ENCODE measurements around the gene SENP1.

Gene SENP1

GRCh38 chr12:48041591-48042423, 64.1 kb downstream of the SENP1 start:
- Histone ChIP-seq H3K9me3 (ENCODE audit: control extremely low read depth in 1 of 5, control insufficient read depth in 4 of 5, insufficient read depth in 2 of 5, low read depth in 1 of 5, low read length in 4 of 5) (no peaks in the 10 kb centered on the region), H3K4me3 (ENCODE audit: control insufficient read depth in 1 of 7, extremely low read depth in 1 of 7, insufficient read depth in 4 of 7, low read depth in 2 of 7, low read length in 6 of 7) (no peak overlapping the region), H3K36me3 (ENCODE audit: control insufficient read depth in 4 of 4, insufficient read depth in 4 of 4, low read length in 3 of 4) (peaks cover 11 to 37% (median 23%) of the 10 kb centered on the region in 4 experiments), H3K27ac (ENCODE audit: insufficient read depth in 1 of 2, low read depth in 1 of 2, low read length in 2 of 2, poor library complexity in 1 of 2, severe bottlenecking in 2 of 2) (no peak overlapping the region), H3K27me3 (replicated peaks in 2 of 5; ENCODE audit: control insufficient read depth in 4 of 5, insufficient read depth in 5 of 5, low read length in 4 of 5) (no peaks in the 10 kb centered on the region), H3K4me1 (ENCODE audit: control extremely low read depth in 1 of 4, control insufficient read depth in 4 of 4, insufficient read depth in 4 of 4, low read length in 3 of 4) (peaks cover 0 to 10% (median 5%) of the 10 kb centered on the region in 4 experiments)
- CTCF ChIA-PET, result no interaction called here
- 94% methylated on average over 3 of the region's 5 CpGs for whole genome bisulfite sequencing (ENCODE audit: insufficient coverage)
- POLR2A ChIA-PET, result no interaction called here
- DNase-seq, result no peak

- DNase-seq, result no peak
- Histone ChIP-seq H3K27ac (ENCODE audit: insufficient read depth in 1 of 2, low read depth in 1 of 2, low read length in 2 of 2, poor library complexity in 1 of 2, severe bottlenecking in 2 of 2) (no peak overlapping the region), H3K27me3 (replicated peaks in 2 of 5; ENCODE audit: control insufficient read depth in 4 of 5, insufficient read depth in 5 of 5, low read length in 4 of 5) (no peaks in the 10 kb centered on the region), H3K4me3 (ENCODE audit: control insufficient read depth in 1 of 7, extremely low read depth in 1 of 7, insufficient read depth in 4 of 7, low read depth in 2 of 7, low read length in 6 of 7) (no peak overlapping the region), H3K9me3 (ENCODE audit: control extremely low read depth in 1 of 5, control insufficient read depth in 4 of 5, insufficient read depth in 2 of 5, low read depth in 1 of 5, low read length in 4 of 5) (no peaks in the 10 kb centered on the region), H3K36me3 (ENCODE audit: control insufficient read depth in 4 of 4, insufficient read depth in 4 of 4, low read length in 3 of 4) (peaks cover 7 to 23% (median 16%) of the 10 kb centered on the region in 4 experiments), H3K4me1 (ENCODE audit: control extremely low read depth in 1 of 4, control insufficient read depth in 4 of 4, insufficient read depth in 4 of 4, low read length in 3 of 4) (peaks cover 0 to 10% (median 5%) of the 10 kb centered on the region in 4 experiments)
- ChIA-PET CTCF (no interaction called here), POLR2A (no interaction called here)
- 100% methylated on average over 2 of the region's 3 CpGs for WGBS (ENCODE audit: insufficient coverage)
Observed at GRCh38 chr12:48040354-48040753, 65.5 kb downstream of the SENP1 start.

- Histone ChIP-seq H3K9me3 (ENCODE audit: control extremely low read depth in 1 of 5, control insufficient read depth in 4 of 5, insufficient read depth in 2 of 5, low read depth in 1 of 5, low read length in 4 of 5) (no peaks in the 10 kb centered on the region), H3K27ac (ENCODE audit: insufficient read depth in 1 of 2, low read depth in 1 of 2, low read length in 2 of 2, poor library complexity in 1 of 2, severe bottlenecking in 2 of 2) (no peak overlapping the region), H3K4me3 (ENCODE audit: control insufficient read depth in 1 of 7, extremely low read depth in 1 of 7, insufficient read depth in 4 of 7, low read depth in 2 of 7, low read length in 6 of 7) (no peak overlapping the region), H3K4me1 (ENCODE audit: control extremely low read depth in 1 of 4, control insufficient read depth in 4 of 4, insufficient read depth in 4 of 4, low read length in 3 of 4) (peaks cover 0 to 10% (median 5%) of the 10 kb centered on the region in 4 experiments), H3K36me3 (ENCODE audit: control insufficient read depth in 4 of 4, insufficient read depth in 4 of 4, low read length in 3 of 4) (peaks cover 3 to 12% (median 8%) of the 10 kb centered on the region in 4 experiments), H3K27me3 (replicated peaks in 2 of 5; ENCODE audit: control insufficient read depth in 4 of 5, insufficient read depth in 5 of 5, low read length in 4 of 5) (no peaks in the 10 kb centered on the region)
- no peak for DNase-seq
- POLR2A ChIA-PET, result no interaction called here
- CTCF ChIA-PET, result no interaction called here
- 100% methylated on average over 1 of the region's 1 CpG for WGBS (ENCODE audit: insufficient coverage)
Observed at GRCh38 chr12:48039151-48039550, 66.7 kb downstream of the SENP1 start.

GRCh38 chr12:48038085-48038484, 67.8 kb downstream of the SENP1 start:
- peak in 2 of 3 donors; percentile 50 to 51 for DNase-seq
- Histone ChIP-seq H3K9me3 (ENCODE audit: control extremely low read depth in 1 of 5, control insufficient read depth in 4 of 5, insufficient read depth in 2 of 5, low read depth in 1 of 5, low read length in 4 of 5) (no peaks in the 10 kb centered on the region), H3K4me1 (ENCODE audit: control extremely low read depth in 1 of 4, control insufficient read depth in 4 of 4, insufficient read depth in 4 of 4, low read length in 3 of 4) (peaks cover 0 to 10% (median 5%) of the 10 kb centered on the region in 4 experiments), H3K27ac (ENCODE audit: insufficient read depth in 1 of 2, low read depth in 1 of 2, low read length in 2 of 2, poor library complexity in 1 of 2, severe bottlenecking in 2 of 2) (no peak overlapping the region), H3K4me3 (ENCODE audit: control insufficient read depth in 1 of 7, extremely low read depth in 1 of 7, insufficient read depth in 4 of 7, low read depth in 2 of 7, low read length in 6 of 7) (peak overlapping the region in 1 of 7 experiments; percentile 1), H3K27me3 (replicated peaks in 2 of 5; ENCODE audit: control insufficient read depth in 4 of 5, insufficient read depth in 5 of 5, low read length in 4 of 5) (no peaks in the 10 kb centered on the region), H3K36me3 (ENCODE audit: control insufficient read depth in 4 of 4, insufficient read depth in 4 of 4, low read length in 3 of 4) (peaks cover 0 to 6% (median 4%) of the 10 kb centered on the region in 4 experiments)
- ChIA-PET CTCF (no interaction called here), POLR2A (no interaction called here)
- 41% methylated on average over 3 of the region's 5 CpGs for WGBS (ENCODE audit: insufficient coverage)

GRCh38 chr12:48037267-48037915, 68.5 kb downstream of the SENP1 start:
- no peak overlapping the region for H3K4me3 ChIP-seq (ENCODE audit: control insufficient read depth in 1 of 7, extremely low read depth in 1 of 7, insufficient read depth in 4 of 7, low read depth in 2 of 7, low read length in 6 of 7)
- no peaks in the 10 kb centered on the region for H3K27me3 ChIP-seq (replicated peaks in 2 of 5; ENCODE audit: control insufficient read depth in 4 of 5, insufficient read depth in 5 of 5, low read length in 4 of 5)
- peaks cover 0 to 6% (median 0%) of the 10 kb centered on the region in 4 experiments for H3K36me3 ChIP-seq (ENCODE audit: control insufficient read depth in 4 of 4, insufficient read depth in 4 of 4, low read length in 3 of 4)
- POLR2A ChIA-PET, result interaction anchor here (1.0 kb wide), 1 partner anchor 29 kb away, joined by 3 read pairs; no protein-coding TSS in a partner anchor
- WGBS (ENCODE audit: insufficient coverage), result 86% methylated on average over 5 of the region's 9 CpGs
- no peak for DNase-seq
- CTCF ChIA-PET, result no interaction called here
- no peaks in the 10 kb centered on the region for H3K9me3 ChIP-seq (ENCODE audit: control extremely low read depth in 1 of 5, control insufficient read depth in 4 of 5, insufficient read depth in 2 of 5, low read depth in 1 of 5, low read length in 4 of 5)
- peaks cover 0 to 10% (median 5%) of the 10 kb centered on the region in 4 experiments for H3K4me1 ChIP-seq (ENCODE audit: control extremely low read depth in 1 of 4, control insufficient read depth in 4 of 4, insufficient read depth in 4 of 4, low read length in 3 of 4)
- H3K27ac ChIP-seq (ENCODE audit: insufficient read depth in 1 of 2, low read depth in 1 of 2, low read length in 2 of 2, poor library complexity in 1 of 2, severe bottlenecking in 2 of 2), result no peak overlapping the region

- Histone ChIP-seq H3K9me3 (ENCODE audit: control extremely low read depth in 1 of 5, control insufficient read depth in 4 of 5, insufficient read depth in 2 of 5, low read depth in 1 of 5, low read length in 4 of 5) (no peaks in the 10 kb centered on the region), H3K36me3 (ENCODE audit: control insufficient read depth in 4 of 4, insufficient read depth in 4 of 4, low read length in 3 of 4) (peaks cover 0 to 2% (median 0%) of the 10 kb centered on the region in 4 experiments), H3K4me3 (ENCODE audit: control insufficient read depth in 1 of 7, extremely low read depth in 1 of 7, insufficient read depth in 4 of 7, low read depth in 2 of 7, low read length in 6 of 7) (no peak overlapping the region), H3K4me1 (ENCODE audit: control extremely low read depth in 1 of 4, control insufficient read depth in 4 of 4, insufficient read depth in 4 of 4, low read length in 3 of 4) (peaks cover 0 to 10% (median 5%) of the 10 kb centered on the region in 4 experiments), H3K27ac (ENCODE audit: insufficient read depth in 1 of 2, low read depth in 1 of 2, low read length in 2 of 2, poor library complexity in 1 of 2, severe bottlenecking in 2 of 2) (no peak overlapping the region), H3K27me3 (replicated peaks in 2 of 5; ENCODE audit: control insufficient read depth in 4 of 5, insufficient read depth in 5 of 5, low read length in 4 of 5) (no peaks in the 10 kb centered on the region)
- ChIA-PET CTCF (no interaction called here), POLR2A (interaction anchor here (1.0 kb wide), 1 partner anchor 30 kb away, joined by 3 read pairs; no protein-coding TSS in a partner anchor)
- 100% methylated on average over 2 of the region's 4 CpGs for WGBS (ENCODE audit: insufficient coverage)
- DNase-seq, result no peak
Observed at GRCh38 chr12:48036818-48037217, 69.1 kb downstream of the SENP1 start.
